ENCODE results near the gene HAPLN3. TPM values are rescaled to one million over a fixed set of nuclear protein-coding genes. Genes with fewer than 3 reads are reported as not detected.

Gene HAPLN3
- total RNA-seq: 0.87 and 5.3 TPM in 2 replicates

GRCh38 chr15:88894819-88895767 lies at the start of gene HAPLN3:
TSS of gene HAPLN3 (minus strand) at chr15:88895544. CDS start at chr15:88887298, 8,246 bp downstream.

GRCh38 chr15:88913017-88913849 lies 17.9 kb upstream of the HAPLN3 start, which contains the start of gene MFGE8:
TSS of gene MFGE8 (minus strand) at chr15:88913379. CDS start at chr15:88913319, 60 bp downstream.

Other genes with a start within 250 kb of the HAPLN3 start
- gene ACAN, start 92.1 kb downstream of the HAPLN3 start, total RNA-seq: under 0.01 and 3.6 TPM in 2 replicates
- 46.1 and 188 TPM in 2 replicates for gene MFGE8, start 17.8 kb upstream of the HAPLN3 start, total RNA-seq
- 81.6 and 98.7 TPM in 2 replicates for gene ABHD2, start 192.9 kb upstream of the HAPLN3 start, total RNA-seq